Activated naive CD8-positive, alpha-beta T cell treated with anti-CD3 and anti-CD28 coated beads, Interleukin-2, amount 50 U/mL, for 24 hours (primary cell): ENCODE measurements around the gene TIFAB.
"Not testable (repeated sequence)": the region's sequence is repeated elsewhere in the genome, so short reads cannot be mapped to it uniquely, and the experiment has no call there.

Source experiments
- ATAC-seq: fragments of 150-1000 bp; cut with Tn5 transposase; one replicate; pipeline ENCODE4 v1.10.0; 2021
- DNase-seq: peaks from one replicate; pipeline ENCODE4 v3.0.0; 2021
- H3K27ac Mint-ChIP-seq: one replicate; pipeline ENCODE4 v1.8.0; 2021; ENCODE audit warnings: mild to moderate bottlenecking, mixed read lengths
- H3K27me3 Mint-ChIP-seq: one replicate; pipeline ENCODE4 v1.8.0; 2021; ENCODE audit warnings: mixed read lengths
- H3K36me3 Mint-ChIP-seq: one replicate; pipeline ENCODE4 v1.8.0; 2021; ENCODE audit warnings: low read depth, mixed read lengths
- H3K4me1 Mint-ChIP-seq: one replicate; pipeline ENCODE4 v1.8.0; 2021; ENCODE audit warnings: mixed read lengths
- H3K4me3 Mint-ChIP-seq: one replicate; pipeline ENCODE4 v1.8.0; 2021; ENCODE audit warnings: mild to moderate bottlenecking, moderate library complexity, mixed read lengths
- H3K9me3 Mint-ChIP-seq: one replicate; pipeline ENCODE4 v1.8.0; 2021; ENCODE audit warnings: mixed read lengths

Gene TIFAB, protein sequence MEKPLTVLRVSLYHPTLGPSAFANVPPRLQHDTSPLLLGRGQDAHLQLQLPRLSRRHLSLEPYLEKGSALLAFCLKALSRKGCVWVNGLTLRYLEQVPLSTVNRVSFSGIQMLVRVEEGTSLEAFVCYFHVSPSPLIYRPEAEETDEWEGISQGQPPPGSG

DNA sequence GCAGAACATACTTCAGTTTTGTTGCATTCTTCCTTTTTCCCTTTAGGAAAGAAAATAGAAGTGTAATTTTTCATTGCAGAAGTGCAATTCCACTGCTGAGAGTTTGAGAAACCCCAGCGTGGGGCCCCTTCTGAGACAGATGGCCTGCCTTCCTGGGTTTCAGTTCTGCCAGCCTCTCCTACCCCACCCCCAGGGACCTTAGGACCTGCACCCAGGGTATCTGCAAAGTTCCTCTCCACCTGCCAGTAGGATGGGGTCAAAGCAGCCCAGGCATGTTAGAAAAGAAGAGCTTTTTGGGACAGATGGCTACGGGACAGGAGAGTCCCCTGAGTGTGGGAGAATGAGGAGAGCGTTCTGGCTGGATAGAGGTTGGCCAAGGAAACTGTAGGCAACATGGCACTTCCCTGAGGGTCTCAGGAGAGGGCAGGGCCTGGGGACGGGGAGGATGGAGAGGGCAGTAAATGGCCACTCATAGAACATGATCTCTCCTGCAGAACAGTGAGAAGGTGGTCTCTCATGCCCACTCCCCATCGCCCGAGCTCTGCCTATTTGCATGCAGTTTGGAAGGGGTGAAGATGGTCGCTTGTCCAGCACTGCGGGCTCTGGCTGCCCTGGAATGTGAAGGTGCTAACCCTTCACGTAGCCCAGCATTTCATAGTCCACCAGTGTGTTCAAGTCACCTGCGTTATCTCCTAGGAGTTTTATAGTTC is at the start of gene TIFAB:
TSS of gene TIFAB (minus strand) at position 31 of the 710 bp plus-strand sequence. CDS start 2,412 bp downstream, outside the sequence.
- Mint-ChIP-seq H3K27ac (no peak within 1 kb of the TSS), H3K36me3 (no peaks in the 10 kb centered on the region), H3K27me3 (peaks cover 10% of the 10 kb centered on the region), H3K4me3 (no peak within 1 kb of the TSS), H3K9me3 (no peaks in the 10 kb centered on the region), H3K4me1 (no peaks in the 10 kb centered on the region)
- ATAC-seq: no peak
- no peak for DNase-seq

DNA sequence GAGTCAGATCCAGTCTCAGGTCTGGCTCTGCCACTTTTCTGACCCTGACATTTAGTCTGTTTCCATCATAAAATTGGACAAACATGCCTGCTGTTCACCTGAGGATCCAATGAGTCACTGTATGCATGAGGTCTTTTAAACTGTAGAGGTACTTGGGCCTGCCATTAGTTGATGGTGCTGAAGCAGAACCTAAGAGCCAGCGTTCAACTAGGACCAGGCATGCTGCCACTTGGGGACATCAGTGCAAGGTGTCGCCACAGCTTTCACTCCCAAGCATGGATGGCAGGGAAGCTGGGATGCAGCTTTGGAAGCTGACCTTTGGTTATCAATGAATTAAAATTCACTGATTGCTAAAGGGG is 46.5 kb upstream of the TIFAB start:
- Mint-ChIP-seq H3K4me3 (no peak overlapping the region), H3K9me3 (no peaks in the 10 kb centered on the region), H3K27me3 (peaks cover 29% of the 10 kb centered on the region), H3K36me3 (no peaks in the 10 kb centered on the region), H3K27ac (no peak overlapping the region), H3K4me1 (no peaks in the 10 kb centered on the region)
- no peak for DNase-seq
- no peak for ATAC-seq

DNA sequence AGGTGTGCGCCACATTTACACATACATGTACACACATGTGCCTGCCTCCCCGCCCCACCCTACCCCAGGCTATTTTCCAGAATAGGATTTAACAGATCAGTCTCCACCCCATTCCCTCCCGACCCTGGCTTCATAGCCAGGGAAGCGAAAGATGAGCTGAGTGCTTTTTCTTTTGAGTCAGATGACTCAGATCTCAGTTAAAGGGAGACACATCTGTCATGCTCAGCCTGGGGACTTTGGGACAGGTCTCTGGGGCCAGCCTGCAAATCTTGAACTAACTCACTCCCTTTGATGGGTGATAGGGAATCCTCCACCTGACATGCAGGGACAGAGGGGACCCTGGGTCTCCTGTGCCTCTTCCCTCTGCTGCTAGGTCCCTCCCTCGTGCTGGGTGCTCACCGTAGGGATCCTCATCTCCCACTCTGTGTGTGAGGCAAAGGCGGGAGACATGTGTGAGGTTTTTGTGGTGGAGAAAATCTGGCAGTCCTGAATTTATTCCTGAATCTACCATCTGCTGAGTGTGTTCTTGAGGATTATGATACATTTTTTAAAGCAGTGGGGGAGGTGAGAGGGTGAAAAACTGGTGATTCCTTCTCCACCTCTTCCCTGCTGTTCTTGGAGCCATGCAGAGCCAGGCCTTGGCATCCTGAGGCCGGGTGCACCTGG is 46.0 kb upstream of the TIFAB start:
- no peaks in the 10 kb centered on the region for H3K4me1 Mint-ChIP-seq
- H3K4me3 Mint-ChIP-seq: no peak overlapping the region
- no peak for DNase-seq
- H3K36me3 Mint-ChIP-seq: no peaks in the 10 kb centered on the region
- H3K27me3 Mint-ChIP-seq: peaks cover 30% of the 10 kb centered on the region
- ATAC-seq: no peak
- H3K9me3 Mint-ChIP-seq: no peaks in the 10 kb centered on the region
- no peak overlapping the region for H3K27ac Mint-ChIP-seq

DNA sequence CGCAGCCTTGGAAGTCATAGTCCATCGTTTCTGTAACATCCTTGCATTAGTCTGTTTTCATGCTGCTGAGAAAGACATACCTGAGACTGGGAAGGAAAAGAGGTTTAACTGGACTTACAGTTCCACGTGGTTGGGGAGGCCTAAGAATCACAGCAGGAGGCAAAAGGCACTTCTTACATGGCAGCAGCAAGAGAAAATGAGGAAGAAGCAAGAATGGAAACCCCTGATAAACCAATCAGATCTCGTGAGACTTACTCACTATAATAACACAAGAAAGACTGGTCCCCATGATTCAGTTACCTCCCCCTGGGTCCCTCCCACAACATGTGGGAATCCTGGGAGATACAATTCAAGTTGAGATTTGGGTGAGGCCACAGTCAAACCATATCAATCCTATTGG is 43.4 kb upstream of the TIFAB start:
- H3K27ac Mint-ChIP-seq, H3K9me3 Mint-ChIP-seq, H3K4me3 Mint-ChIP-seq, H3K36me3 Mint-ChIP-seq, DNase-seq, H3K4me1 Mint-ChIP-seq, ATAC-seq: not testable (repeated sequence)
- peaks cover 53% of the 10 kb centered on the region for H3K27me3 Mint-ChIP-seq

DNA sequence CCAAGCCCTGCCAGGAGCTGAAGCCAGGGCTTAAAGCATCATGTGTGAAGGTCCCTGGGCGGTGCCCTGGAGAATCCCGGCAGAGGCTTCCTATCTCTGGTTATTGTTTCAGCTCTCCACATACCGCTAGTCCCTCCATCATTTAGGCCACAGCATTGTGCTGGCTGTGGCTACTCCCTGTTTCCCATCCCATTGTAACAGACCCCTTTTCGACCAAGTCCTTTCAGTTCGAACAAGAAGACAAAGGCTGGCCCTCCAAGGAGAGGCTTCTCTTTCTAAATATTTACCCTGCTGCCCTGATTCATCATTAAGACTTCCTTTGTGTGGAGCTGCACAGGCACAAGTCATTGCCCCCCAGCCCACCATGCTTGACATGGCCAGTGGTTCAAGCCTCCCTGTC is 42.0 kb upstream of the TIFAB start:
- Mint-ChIP-seq H3K27ac (no peak overlapping the region), H3K9me3 (no peaks in the 10 kb centered on the region), H3K27me3 (peaks cover 59% of the 10 kb centered on the region), H3K4me1 (peaks cover 5% of the 10 kb centered on the region), H3K4me3 (no peak overlapping the region), H3K36me3 (peaks cover 3% of the 10 kb centered on the region)
- no peak for DNase-seq
- ATAC-seq: no peak

DNA sequence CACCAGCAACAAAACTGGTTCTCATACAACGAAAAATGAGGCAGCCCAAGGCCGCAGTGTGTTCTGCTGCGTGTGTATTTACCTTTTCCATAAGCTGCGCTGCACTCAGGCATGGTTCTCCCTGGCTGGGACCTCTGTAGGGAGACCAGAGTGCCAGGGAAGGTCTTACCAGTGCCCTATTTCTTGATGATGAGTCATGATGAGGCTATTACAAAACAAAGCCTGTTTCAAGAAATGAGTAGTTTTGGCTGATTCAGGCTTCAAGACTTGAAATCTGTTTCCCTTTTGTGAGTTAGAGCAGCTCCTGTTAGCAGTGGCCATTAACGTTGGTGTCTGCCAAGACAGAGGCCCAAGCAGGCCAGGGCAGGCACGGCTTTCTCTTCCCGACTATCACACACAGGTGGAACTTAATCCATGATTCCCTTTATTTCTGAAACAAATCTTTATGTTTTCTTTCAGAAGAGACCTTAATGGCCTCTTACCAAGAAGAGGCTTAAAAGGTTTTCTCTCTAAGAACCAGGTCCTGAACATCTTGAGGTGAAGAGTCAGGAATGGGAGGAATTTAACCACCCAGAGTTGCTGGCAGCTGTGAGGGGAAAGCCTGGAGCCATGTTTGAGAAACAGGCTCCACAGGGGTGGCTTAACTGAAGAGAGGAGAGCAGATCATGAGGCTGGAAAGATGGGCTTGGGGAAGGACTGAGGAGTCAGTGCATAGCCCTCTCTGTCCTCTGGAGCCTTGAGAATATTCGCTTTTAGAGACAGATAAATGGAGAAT is 41.4 kb upstream of the TIFAB start:
- no peak for DNase-seq
- no peak overlapping the region for H3K27ac Mint-ChIP-seq
- H3K4me1 Mint-ChIP-seq: peaks cover 5% of the 10 kb centered on the region
- no peaks in the 10 kb centered on the region for H3K9me3 Mint-ChIP-seq
- H3K36me3 Mint-ChIP-seq: peaks cover 3% of the 10 kb centered on the region
- no peak for ATAC-seq
- H3K4me3 Mint-ChIP-seq: no peak overlapping the region
- peaks cover 61% of the 10 kb centered on the region for H3K27me3 Mint-ChIP-seq

DNA sequence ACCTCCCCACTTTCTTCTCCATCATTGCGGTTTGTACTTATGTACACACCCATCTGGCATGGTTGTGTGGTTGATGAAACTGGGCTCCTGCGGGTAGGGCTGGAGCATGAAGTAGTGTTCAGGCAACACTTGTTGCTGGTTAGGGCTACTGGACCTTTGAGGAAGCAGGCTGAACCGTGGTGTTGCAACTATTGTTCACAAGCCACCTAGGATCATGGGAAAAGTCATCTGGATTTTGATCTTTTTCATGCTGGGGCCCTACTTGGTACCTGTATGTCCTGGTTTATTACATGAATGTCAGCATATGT is 40.1 kb upstream of the TIFAB start:
- Mint-ChIP-seq H3K36me3 (peaks cover 3% of the 10 kb centered on the region), H3K9me3 (no peaks in the 10 kb centered on the region), H3K4me1 (peaks cover 5% of the 10 kb centered on the region), H3K27me3 (peaks cover 69% of the 10 kb centered on the region), H3K4me3 (no peak overlapping the region), H3K27ac (no peak overlapping the region)
- DNase-seq: no peak
- no peak for ATAC-seq

DNA sequence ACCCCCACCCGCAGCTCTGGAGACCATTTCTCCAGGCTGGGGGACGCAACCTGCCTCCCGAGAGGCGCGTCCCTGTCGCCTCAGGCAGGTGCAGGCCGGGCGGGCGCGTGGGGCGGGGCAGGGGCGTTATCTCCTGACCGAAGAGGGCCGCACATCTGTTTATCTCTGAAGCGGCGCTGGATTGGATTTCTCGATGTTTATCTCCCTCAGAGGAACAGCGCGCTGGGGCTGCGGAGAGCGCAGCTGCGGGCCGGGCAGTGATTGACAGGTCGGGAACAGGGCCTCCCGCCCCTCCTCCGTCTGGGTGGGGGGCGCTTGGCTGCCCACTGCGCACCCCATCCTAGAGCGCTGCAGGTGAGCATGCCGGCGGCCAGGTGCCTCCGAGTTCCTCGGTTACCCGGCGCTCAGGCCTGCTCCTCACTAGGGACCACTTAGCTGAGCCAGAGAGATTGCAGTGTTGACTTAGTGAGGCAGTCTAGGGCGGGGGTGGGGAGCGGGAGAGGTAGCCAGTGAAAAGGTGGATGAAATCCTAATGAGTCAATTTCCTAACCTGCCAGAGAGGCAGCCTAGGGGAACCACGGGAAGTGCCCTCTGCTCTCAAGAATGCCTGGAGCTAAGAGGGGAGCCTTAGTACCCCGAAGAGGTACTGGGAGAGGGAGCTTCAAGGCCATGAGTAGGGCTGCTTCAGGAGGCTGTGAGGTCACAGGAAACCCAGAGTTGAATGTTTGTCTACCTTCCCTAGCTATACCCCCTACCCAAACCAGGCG is 39.6 kb upstream of the TIFAB start:
- DNase-seq: no peak
- H3K27me3 Mint-ChIP-seq: peaks cover 69% of the 10 kb centered on the region
- no peak overlapping the region for H3K27ac Mint-ChIP-seq
- peaks cover 5% of the 10 kb centered on the region for H3K4me1 Mint-ChIP-seq
- no peaks in the 10 kb centered on the region for H3K9me3 Mint-ChIP-seq
- peaks cover 3% of the 10 kb centered on the region for H3K36me3 Mint-ChIP-seq
- no peak overlapping the region for H3K4me3 Mint-ChIP-seq
- ATAC-seq: no peak

DNA sequence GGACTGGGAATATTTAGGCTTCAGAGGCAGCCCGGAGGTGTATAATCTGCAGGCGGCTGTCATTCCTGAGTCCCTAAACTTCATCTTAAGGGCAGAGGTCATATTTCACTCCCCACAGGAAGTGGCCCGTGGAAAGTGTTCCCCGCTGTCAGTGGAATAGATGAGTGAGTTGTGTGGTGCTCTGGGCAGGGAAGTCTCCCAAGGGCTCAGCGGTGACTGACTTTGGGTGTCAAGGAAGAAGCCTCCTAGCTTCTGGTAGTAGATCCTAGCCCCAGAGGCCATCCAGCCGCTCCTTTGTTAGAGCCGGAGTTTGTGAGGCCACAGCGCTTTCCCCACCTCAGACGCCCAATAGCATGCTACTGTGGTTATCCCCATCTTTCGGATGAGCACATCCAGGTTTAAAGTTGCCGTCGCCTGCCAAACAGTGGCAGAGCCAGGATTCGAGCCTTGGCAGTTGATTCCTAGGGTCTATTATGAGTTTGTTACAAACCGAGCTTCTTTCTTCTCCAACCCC is 38.9 kb upstream of the TIFAB start:
- no peaks in the 10 kb centered on the region for H3K9me3 Mint-ChIP-seq
- H3K36me3 Mint-ChIP-seq: peaks cover 3% of the 10 kb centered on the region
- DNase-seq (no peak), ATAC-seq (no peak)
- no peak overlapping the region for H3K27ac Mint-ChIP-seq
- no peak overlapping the region for H3K4me3 Mint-ChIP-seq
- peaks cover 5% of the 10 kb centered on the region for H3K4me1 Mint-ChIP-seq
- peaks cover 71% of the 10 kb centered on the region for H3K27me3 Mint-ChIP-seq

DNA sequence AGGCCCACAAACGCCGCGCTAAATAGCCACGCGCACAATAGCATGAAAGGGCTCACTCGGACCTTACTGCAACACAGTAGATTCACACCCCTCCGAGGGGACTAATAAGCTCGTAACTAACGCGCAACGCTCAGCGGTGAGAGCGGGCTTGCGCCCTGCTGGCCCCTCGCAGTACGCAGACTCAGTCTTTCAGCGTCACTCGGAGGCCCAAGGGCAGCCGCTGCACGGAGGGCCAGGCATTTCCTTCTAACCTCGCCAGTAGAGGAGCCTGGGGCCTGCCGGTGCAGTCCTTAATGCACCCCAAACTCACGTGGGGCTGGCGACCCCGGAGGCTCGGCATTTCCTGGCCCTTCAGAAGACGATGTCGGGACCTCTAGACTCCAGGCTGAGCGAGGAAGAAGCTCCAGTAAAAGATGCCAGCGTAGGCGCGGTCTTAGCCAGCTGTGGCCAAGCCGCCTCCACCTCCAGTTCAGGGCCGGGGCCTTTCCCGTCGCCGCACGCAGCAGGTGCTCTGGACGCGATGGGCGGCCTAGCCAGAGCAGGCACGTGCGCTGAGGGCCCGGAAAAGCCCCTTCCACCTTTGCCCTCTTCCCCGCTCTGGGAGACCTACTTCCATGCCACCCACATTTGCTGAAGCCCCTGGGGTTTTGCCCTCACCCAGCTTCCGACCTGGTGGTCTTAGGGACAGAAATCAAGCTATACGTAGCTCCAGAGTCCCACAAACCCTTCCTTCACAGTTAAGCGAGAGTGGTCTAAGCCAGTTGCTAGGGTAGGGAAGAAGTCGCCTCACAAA is 38.3 kb upstream of the TIFAB start:
- Mint-ChIP-seq H3K4me1 (peaks cover 5% of the 10 kb centered on the region), H3K36me3 (peaks cover 3% of the 10 kb centered on the region), H3K27me3 (peaks cover 78% of the 10 kb centered on the region), H3K4me3 (no peak overlapping the region), H3K9me3 (no peaks in the 10 kb centered on the region), H3K27ac (no peak overlapping the region)
- no peak for ATAC-seq
- DNase-seq: no peak

DNA sequence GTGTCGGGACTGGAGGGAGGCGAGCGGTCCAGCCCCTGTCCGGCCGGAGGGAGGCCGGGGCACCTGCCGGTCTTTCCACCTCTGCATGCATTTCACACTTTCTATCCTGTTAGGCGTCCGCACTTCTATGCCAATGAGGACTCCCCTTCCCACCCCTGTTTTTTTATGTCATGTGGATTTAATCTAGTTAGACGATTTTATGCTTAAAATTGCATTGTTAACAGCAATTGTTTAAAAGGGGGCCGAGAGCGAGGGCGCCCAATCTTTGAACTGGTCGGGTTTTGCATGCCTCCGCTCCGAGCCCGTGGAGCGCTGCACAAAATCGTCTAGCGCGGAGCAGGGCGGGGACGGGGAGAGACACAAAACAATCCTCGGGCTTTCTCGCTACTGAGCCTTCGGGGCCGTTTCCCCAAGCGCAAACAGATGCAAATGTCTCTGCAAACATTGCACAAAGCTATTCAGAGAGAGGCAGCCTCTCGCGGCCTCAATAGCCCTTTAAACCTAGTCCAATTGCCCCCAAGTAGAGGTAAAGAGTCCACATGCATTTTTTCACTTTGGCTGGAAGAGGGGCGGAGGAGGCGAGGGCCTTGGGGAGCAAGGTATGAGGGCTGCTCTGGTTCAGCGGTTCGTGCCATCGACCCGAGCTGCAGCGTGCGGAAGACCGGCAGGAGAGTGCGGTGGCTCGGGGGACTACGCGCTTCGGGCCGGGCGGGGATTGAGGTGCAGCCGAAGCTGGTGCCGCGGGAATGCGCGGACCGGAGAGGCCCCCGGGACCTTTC is 37.5 kb upstream of the TIFAB start:
- H3K4me1 Mint-ChIP-seq: peaks cover 5% of the 10 kb centered on the region
- no peaks in the 10 kb centered on the region for H3K9me3 Mint-ChIP-seq
- DNase-seq: no peak
- peaks cover 3% of the 10 kb centered on the region for H3K36me3 Mint-ChIP-seq
- no peak for ATAC-seq
- H3K4me3 Mint-ChIP-seq: no peak overlapping the region
- peaks cover 83% of the 10 kb centered on the region for H3K27me3 Mint-ChIP-seq
- H3K27ac Mint-ChIP-seq: no peak overlapping the region

DNA sequence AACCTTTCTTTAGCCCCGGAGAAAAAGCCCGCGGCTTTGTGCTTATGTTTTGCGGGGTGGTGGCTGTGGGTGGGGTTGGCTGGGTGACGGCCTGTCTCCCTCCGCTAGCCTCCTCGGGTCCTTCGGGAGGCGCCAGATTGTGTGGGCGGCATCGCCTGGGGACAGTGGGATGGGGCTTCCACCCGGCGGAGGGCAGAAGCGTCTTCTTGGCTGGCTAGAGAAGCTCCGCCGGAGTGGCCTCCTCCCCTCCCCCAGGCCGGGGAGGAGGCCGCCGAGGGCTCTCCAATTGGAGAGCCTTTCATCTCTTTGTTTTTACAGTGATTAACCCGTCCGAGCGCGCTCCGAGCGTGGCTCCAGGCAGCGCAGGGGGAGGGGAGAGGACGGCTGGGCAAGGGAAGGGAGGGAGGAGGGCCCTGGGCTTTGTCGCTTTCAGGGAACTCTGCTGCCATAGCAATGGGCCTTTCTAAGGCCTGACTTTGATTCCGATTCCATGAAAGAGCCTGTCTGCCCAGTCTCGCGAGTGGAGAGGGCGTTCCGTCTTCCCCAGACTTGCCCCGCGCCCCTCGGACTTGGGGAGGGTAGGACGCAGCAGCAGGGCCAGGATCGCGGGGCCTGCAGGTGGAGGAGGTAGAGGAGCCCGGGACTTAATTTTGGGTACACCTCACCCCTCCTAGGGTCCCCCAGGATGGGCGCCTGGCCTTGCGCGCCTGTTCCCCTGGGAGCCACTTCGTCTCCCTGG is 36.7 kb upstream of the TIFAB start:
- peaks cover 77% of the 10 kb centered on the region for H3K27me3 Mint-ChIP-seq
- H3K27ac Mint-ChIP-seq: no peak overlapping the region
- H3K4me3 Mint-ChIP-seq: no peak overlapping the region
- DNase-seq (no peak), ATAC-seq (no peak)
- H3K4me1 Mint-ChIP-seq: peaks cover 5% of the 10 kb centered on the region
- H3K36me3 Mint-ChIP-seq: peaks cover 3% of the 10 kb centered on the region
- no peaks in the 10 kb centered on the region for H3K9me3 Mint-ChIP-seq
